Measurements from ENCODE around the gene CELF2.
A peak's percentile ranks its signal among the peaks of the same experiment; 100 is the strongest.
"Not testable (repeated sequence)": the region's sequence is repeated elsewhere in the genome, so short reads cannot be mapped to it uniquely, and the experiment has no call there.

The CELF2 gene

GRCh38 chr10:11170993-11171851, 153.6 kb downstream of the CELF2 start:
- DNase-seq (ENCODE audit: low read depth in 2 of 2): no peak

GRCh38 chr10:11173042-11173441, 155.4 kb downstream of the CELF2 start:
- DNase-seq (ENCODE audit: low read depth in 2 of 2): no peak

GRCh38 chr10:11175823-11176243, 158.2 kb downstream of the CELF2 start:
- no peak for DNase-seq (ENCODE audit: low read depth in 2 of 2)

GRCh38 chr10:11176746-11177145, 159.1 kb downstream of the CELF2 start:
- DNase-seq (ENCODE audit: low read depth in 2 of 2): no peak

GRCh38 chr10:11177381-11177780, 159.7 kb downstream of the CELF2 start:
- DNase-seq (ENCODE audit: low read depth in 2 of 2): no peak

- DNase-seq (ENCODE audit: low read depth in 2 of 2): no peak
These were observed 160.3 kb downstream of the CELF2 start for GRCh38 chr10:11177926-11178471.

GRCh38 chr10:11178606-11179515, 161.2 kb downstream of the CELF2 start:
- DNase-seq (ENCODE audit: low read depth in 2 of 2): peak; percentile 48 to 53

GRCh38 chr10:11179516-11180105, 161.9 kb downstream of the CELF2 start:
- DNase-seq (ENCODE audit: low read depth in 2 of 2): no peak

GRCh38 chr10:11180228-11180627, 162.6 kb downstream of the CELF2 start:
- DNase-seq (ENCODE audit: low read depth in 2 of 2): no peak

GRCh38 chr10:11181978-11182377, 164.3 kb downstream of the CELF2 start:
- no peak for DNase-seq (ENCODE audit: low read depth in 2 of 2)

GRCh38 chr10:11183015-11183414, 165.3 kb downstream of the CELF2 start:
- DNase-seq (ENCODE audit: low read depth in 2 of 2): no peak

GRCh38 chr10:11184093-11184492, 166.4 kb downstream of the CELF2 start:
- DNase-seq (ENCODE audit: low read depth in 2 of 2): no peak

- DNase-seq (ENCODE audit: low read depth in 2 of 2): not testable (repeated sequence)
These were observed 167.5 kb downstream of the CELF2 start for GRCh38 chr10:11185128-11185665.

GRCh38 chr10:11186374-11186773, 168.7 kb downstream of the CELF2 start:
- no peak for DNase-seq (ENCODE audit: low read depth in 2 of 2)

GRCh38 chr10:11189582-11190376, 172.1 kb downstream of the CELF2 start:
- DNase-seq (ENCODE audit: low read depth in 2 of 2): no peak

- DNase-seq (ENCODE audit: low read depth in 2 of 2): no peak
These were observed 173.5 kb downstream of the CELF2 start for GRCh38 chr10:11191190-11191589.

- DNase-seq (ENCODE audit: low read depth in 2 of 2): no peak
These were observed 174.0 kb downstream of the CELF2 start for GRCh38 chr10:11191678-11192077.

- DNase-seq (ENCODE audit: low read depth in 2 of 2): no peak
These were observed 174.8 kb downstream of the CELF2 start for GRCh38 chr10:11192304-11193000.

- DNase-seq (ENCODE audit: low read depth in 2 of 2): no peak
These were observed 175.4 kb downstream of the CELF2 start for GRCh38 chr10:11193001-11193551.
